GM08714 (cell line): ENCODE results near the gene PLEK2.

Source experiments
- H3K4me3 ChIP-seq: fragments of 200-500 bp; sonication (Bioruptor generic); 2 replicates; pipeline ENCODE4 v1.5.1; 2014; ENCODE audit warnings: mild to moderate bottlenecking, low read length, inconsistent platforms
- ZNF274 ChIP-seq: IDR thresholded peaks from 2 replicates; pipeline ENCODE4 v1.6.1; 2012; ENCODE audit warnings: mild to moderate bottlenecking, low read depth, low read length

PLEK2 gene

DNA sequence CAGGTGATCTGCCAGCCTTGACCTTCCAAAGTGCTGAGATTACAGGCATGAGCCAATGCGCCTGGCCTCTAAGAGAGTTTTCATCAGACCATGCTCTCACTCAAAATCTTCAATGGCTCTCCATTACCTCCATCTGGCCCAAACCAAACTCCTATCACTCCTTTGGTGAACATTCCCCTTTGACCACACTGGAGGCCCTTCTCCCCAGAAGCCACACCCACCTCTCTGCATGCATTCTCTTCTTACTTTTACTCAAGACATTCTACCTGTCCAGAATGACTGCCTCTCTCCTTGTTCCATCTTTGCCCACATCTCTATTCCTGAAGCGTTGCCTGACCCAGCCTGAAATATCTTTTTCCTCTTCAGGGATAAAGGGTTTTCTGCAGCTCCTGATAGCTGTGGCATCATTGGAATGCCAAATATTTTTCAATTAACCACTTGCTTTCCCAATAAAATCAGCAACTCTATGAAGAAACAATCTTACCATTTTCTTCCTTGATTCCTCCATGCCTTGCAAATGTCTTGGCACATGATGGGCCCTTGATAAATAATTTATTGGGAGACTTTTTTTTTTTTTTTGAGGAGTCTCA lies 15.5 kb downstream of the PLEK2 start:
- no peak for TF ChIP-seq ZNF274
- H3K4me3 ChIP-seq: no peak overlapping the region

DNA sequence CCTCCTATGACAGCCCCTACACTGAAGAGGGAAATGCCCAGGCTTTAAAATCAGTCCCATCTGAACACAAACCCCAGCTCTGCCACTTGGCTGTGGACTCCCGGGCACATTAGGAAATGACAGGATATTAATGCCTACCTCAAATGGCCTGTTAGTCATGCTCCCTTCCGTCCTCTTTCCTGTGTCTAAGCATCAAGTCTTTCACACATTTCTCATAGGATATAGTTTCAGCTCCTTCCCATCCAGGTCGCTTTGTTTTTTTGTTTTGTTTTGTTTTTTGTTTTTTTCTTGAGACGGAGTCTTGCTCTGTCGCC lies 16.1 kb downstream of the PLEK2 start:
- H3K4me3 ChIP-seq: no peak overlapping the region
- no peak for TF ChIP-seq ZNF274

DNA sequence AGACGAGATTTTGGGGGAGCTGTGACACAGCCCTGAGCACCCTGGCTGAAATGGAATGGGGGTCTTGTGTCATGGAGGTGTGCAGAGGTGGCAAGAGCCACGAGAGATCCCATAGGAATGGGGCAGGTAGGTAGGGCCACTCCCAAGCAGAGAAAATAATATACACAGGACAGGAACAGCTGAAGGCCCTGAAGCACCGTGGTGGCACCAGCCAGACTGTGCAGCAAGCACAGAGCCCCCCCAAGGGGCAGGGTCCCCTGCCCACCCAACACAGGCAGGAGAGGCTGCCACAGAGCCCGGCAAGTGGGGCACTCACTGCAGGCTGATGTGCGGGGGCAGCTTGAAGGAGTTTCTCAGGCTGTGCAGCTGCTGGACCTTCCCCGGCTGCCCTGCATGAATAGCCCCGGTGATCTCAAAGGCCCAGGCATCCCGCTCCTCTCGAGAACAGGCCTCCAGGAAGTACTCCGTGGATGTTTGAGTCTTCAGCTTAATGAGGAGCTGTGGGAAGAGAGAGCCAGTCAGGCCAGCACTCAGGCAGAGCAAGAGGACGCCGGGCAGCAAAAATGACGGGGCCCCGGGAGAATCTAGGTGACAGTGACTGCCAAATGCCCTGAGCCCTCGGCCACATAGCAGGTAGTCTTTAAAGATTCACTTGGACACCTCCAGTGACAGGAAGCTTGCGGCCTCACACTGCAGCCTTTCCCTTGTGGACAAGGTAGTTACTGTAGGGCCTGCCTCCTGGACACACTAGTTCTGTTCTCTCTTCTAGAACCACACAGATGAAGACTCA lies 16.7 kb downstream of the PLEK2 start:
- H3K4me3 ChIP-seq: no peak overlapping the region
- TF ChIP-seq ZNF274: no peak

DNA sequence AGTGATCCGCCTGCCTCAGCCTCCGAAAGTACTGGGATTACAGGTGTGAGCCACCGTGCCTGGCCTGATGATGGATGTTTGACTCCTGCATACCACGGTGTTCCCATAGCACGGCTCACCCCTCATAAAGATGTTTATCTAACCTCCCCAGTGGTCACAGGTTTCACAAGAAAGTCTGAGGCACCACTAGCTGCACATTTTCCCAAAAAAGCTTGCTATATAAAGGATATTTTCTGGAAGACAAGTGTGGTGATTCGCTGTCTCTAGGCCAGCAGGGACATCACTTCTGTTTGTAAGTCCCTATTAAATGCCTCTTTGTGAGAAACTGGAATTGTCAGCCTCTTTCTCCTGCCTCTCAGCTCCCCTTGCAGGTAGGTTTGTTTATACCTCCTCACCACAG lies 18.3 kb downstream of the PLEK2 start:
- TF ChIP-seq ZNF274: no peak
- no peak overlapping the region for H3K4me3 ChIP-seq

- no peak for TF ChIP-seq ZNF274
- no peak overlapping the region for H3K4me3 ChIP-seq
These were observed 19.2 kb downstream of the PLEK2 start for GRCh38 chr14:67392800-67393199.

- no peak for TF ChIP-seq ZNF274
These were observed 19.8 kb downstream of the PLEK2 start for GRCh38 chr14:67392123-67392522.

GRCh38 chr14:67391268-67391667 lies 20.7 kb downstream of the PLEK2 start:
- no peak overlapping the region for H3K4me3 ChIP-seq
- no peak for TF ChIP-seq ZNF274

More at GRCh38 chr14:67392123-67392522, 19.8 kb downstream of the PLEK2 start:
- H3K4me3 ChIP-seq: no peak overlapping the region

DNA sequence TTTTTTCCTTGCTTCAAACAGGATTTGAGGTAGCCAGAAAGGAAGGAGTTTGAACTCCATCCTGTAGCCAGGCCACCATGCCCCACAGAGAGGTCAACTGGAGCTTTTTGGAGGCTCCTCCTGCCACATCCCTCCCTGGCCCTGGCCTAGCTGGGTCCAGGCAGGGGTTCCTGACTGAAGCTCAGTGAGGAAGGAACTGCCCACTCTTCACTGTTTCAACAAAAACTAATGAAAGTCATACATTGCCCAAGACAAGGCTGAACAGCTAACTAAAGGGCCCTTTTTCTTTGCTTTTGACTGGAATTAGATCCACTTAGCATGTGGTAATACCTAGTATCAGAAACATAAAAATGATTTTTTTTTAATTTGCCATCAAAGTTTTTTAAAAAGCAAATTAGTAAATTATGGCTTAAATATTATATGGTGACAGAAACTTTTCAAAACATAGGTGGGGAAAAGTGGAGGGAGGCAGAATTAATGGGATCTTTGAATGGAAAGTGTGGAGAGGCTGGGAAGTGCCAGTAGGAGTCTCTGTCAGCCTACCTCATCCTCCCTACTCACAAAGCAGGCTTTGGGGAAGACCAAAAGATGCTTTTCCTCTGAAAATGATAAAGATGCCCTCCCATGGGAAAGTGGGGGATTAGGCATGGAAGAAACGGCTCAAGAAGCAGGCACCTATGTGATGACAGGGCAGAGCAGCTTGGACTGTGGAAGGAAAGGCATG lies 22.0 kb downstream of the PLEK2 start:
- TF ChIP-seq ZNF274: no peak
- H3K4me3 ChIP-seq: no peak overlapping the region

- TF ChIP-seq ZNF274: no peak
- H3K4me3 ChIP-seq: no peak overlapping the region
These were observed 22.7 kb downstream of the PLEK2 start for GRCh38 chr14:67389275-67389674.

- H3K4me3 ChIP-seq: no peak overlapping the region
- TF ChIP-seq ZNF274: no peak
These were observed 24.8 kb downstream of the PLEK2 start for GRCh38 chr14:67387195-67387594.

- no peak for TF ChIP-seq ZNF274
These were observed 26.3 kb downstream of the PLEK2 start for GRCh38 chr14:67385618-67386017.

GRCh38 chr14:67385120-67385519 lies 26.8 kb downstream of the PLEK2 start:
- TF ChIP-seq ZNF274: no peak

More at GRCh38 chr14:67385618-67386017, 26.3 kb downstream of the PLEK2 start:
- H3K4me3 ChIP-seq: no peak overlapping the region

GRCh38 chr14:67377916-67378315 lies 34.0 kb downstream of the PLEK2 start:
- TF ChIP-seq ZNF274: no peak
- H3K4me3 ChIP-seq: no peak overlapping the region

More at GRCh38 chr14:67385120-67385519, 26.8 kb downstream of the PLEK2 start:
- no peak overlapping the region for H3K4me3 ChIP-seq

DNA sequence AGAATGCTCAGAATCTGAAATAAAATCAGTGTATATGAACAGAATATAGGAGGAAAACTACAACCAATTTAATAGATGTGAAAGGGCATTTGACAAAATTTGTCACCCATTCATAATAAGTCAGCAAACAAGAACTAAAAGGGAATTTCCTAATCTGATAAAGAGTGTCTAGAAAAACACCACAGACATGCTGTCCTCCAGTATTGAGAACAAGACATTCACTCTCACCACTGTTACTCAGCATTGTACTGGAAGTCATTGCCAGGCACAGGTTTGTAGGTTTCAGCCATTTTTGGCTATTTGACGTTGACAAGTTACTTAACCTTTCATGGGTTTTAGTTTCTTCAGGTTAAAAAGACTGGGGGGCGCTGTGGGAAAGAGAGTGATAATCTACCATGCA lies 38.6 kb downstream of the PLEK2 start:
- no peak for TF ChIP-seq ZNF274
- no peak overlapping the region for H3K4me3 ChIP-seq

DNA sequence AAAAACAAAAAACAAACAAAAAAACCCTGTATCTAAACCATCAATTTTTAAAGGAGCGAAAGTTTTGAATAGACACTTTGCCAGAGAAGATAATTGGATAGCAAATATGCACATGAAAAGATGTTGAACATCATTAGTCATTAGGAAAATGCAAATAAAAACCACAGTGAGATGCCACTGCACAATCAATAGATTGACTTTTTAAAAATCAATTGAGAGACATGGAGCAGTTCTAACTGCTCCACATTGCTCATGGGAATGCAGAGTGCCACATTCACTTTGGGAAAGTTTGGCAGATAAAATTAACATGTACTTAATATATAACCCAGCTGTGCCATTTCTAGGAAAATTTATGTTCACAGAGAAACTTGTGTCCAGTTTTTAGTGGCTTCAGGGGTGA lies 39.1 kb downstream of the PLEK2 start:
- H3K4me3 ChIP-seq: no peak overlapping the region
- TF ChIP-seq ZNF274: no peak
